A549 (cell line): Measurements from ENCODE around the gene SLC6A17. TPM values are rescaled to one million over a fixed set of nuclear protein-coding genes. Genes with fewer than 3 reads are reported as not detected.

ENCODE experiments used
- ATAC-seq, 2 experiments: fragments of 200-7000 bp in 1 of 2; fragments of >200 bp in 1 of 2; cut with Nextera tagmentation in 1 of 2; cut with Tn5 transposase in 1 of 2; 3 replicates each; pipeline versions ENCODE4 v1.8.0 to v1.9.1; 2018 to 2020; ENCODE audit warnings: mild to moderate bottlenecking in 1 of 2, moderate library complexity in 1 of 2
- CTCF ChIA-PET: fragments of 300-600 bp; sonication (Branson Sonifier 250); formaldehyde crosslinking; extraction: SDS; loops from one replicate; lab custom pipeline; 2021; ENCODE audit warnings: antibody characterized with exemption, inconsistent platforms; lab: Yijun Ruan, JAX
- POLR2A ChIA-PET: fragments of 350-600 bp; formaldehyde crosslinking; extraction: SDS; loops from one replicate; lab custom pipeline; 2021; ENCODE audit warnings: antibody characterized with exemption, inconsistent platforms; lab: Yijun Ruan, JAX
- DNase-seq, 2 experiments: peaks; one replicate each; pipeline versions ENCODE4 v3.0.0 to v3.0.0-alpha.2; 2011 to 2016; ENCODE audit warnings: low read depth in 1 of 2, low spot score in 1 of 2
- FAIRE-seq: peaks from 2 replicates; lab custom pipeline; 2011; peaks lifted over from hg19 to GRCh38; lab: Jason Lieb, UNC
- H3K27ac ChIP-seq, 2 experiments: fragments of >200 bp; sonication (Bioruptor Twin); formaldehyde crosslinking; 3 replicates each; pipeline ENCODE4 v1.5.1; 2016 to 2017
- H3K4me1 ChIP-seq: fragments of >200 bp; sonication (Bioruptor Twin); formaldehyde crosslinking; 3 replicates; pipeline ENCODE4 v1.6.1; 2016
- H3K4me2 ChIP-seq: fragments of >200 bp; sonication (Bioruptor Twin); formaldehyde crosslinking; 3 replicates; pipeline ENCODE4 v1.6.1; 2016
- H3K4me3 ChIP-seq: fragments of >200 bp; sonication (Bioruptor Twin); formaldehyde crosslinking; 3 replicates; pipeline ENCODE4 v1.5.1; 2016
- H3K9me3 ChIP-seq: fragments of >200 bp; sonication (Bioruptor Twin); formaldehyde crosslinking; 3 replicates; pipeline ENCODE4 v1.6.1; 2016
- CBX2 ChIP-seq: fragments of 200-600 bp; sonication (generic); IDR thresholded peaks from 2 replicates; pipeline ENCODE4 v1.6.1; 2016; ENCODE audit warnings: low read depth, mild to moderate bottlenecking, borderline replicate concordance
- CBX8 ChIP-seq: fragments of 200-600 bp; sonication (generic); IDR thresholded peaks from 2 replicates; pipeline ENCODE4 v1.6.1; 2016
- CHD4 ChIP-seq: fragments of 200-600 bp; sonication (generic); IDR thresholded peaks from 2 replicates; pipeline ENCODE4 v1.6.1; 2016; ENCODE audit warnings: antibody characterized with exemption, mild to moderate bottlenecking, borderline replicate concordance
- EHF ChIP-seq: fragments of 250-450 bp; sonication (Bioruptor Pico); IDR thresholded peaks from 2 replicates; pipeline ENCODE4 v1.5.0; 2020; ENCODE audit warnings: mild to moderate bottlenecking
- EP300 ChIP-seq, 2 experiments: fragments of >200 bp; sonication (Bioruptor Twin); formaldehyde crosslinking; IDR thresholded peaks; 2 replicates in 1 of 2; 3 replicates in 1 of 2; pipeline ENCODE4 v1.6.1; 2016 to 2017
- FOSL2 ChIP-seq, 2 experiments: fragments of 450-650 bp in 1 of 2; fragments of >200 bp in 1 of 2; sonication (Bioruptor Twin) in 1 of 2; formaldehyde crosslinking; IDR thresholded peaks; 2 replicates each; pipeline versions ENCODE4 v1.5.0 to v1.6.1; 2016 to 2020; ENCODE audit warnings: mild to moderate bottlenecking in 1 of 2, moderate library complexity in 1 of 2
- FOXS1 ChIP-seq: fragments of 250-450 bp; sonication (Bioruptor Pico); IDR thresholded peaks from 2 replicates; pipeline ENCODE4 v1.5.0; 2020; ENCODE audit warnings: mild to moderate bottlenecking, moderate library complexity
- HEYL ChIP-seq: fragments of 250-450 bp; sonication (Bioruptor Pico); IDR thresholded peaks from 2 replicates; pipeline ENCODE4 v1.8.0; 2021; ENCODE audit warnings: mild to moderate bottlenecking, moderate library complexity
- HOXA7 ChIP-seq: fragments of 250-450 bp; sonication (Bioruptor Pico); IDR thresholded peaks from 2 replicates; pipeline ENCODE4 v1.5.0; 2020; ENCODE audit warnings: mild to moderate bottlenecking, moderate library complexity
- HOXB13 ChIP-seq: fragments of 250-450 bp; sonication (Bioruptor Pico); IDR thresholded peaks from 2 replicates; pipeline ENCODE4 v1.5.0; 2020; ENCODE audit warnings: low read depth, mild to moderate bottlenecking, moderate library complexity
- JUNB ChIP-seq: fragments of >200 bp; sonication (Bioruptor Twin); formaldehyde crosslinking; IDR thresholded peaks from 2 replicates; pipeline ENCODE4 v1.6.1; 2016
- MYC ChIP-seq: IDR thresholded peaks from 2 replicates; pipeline ENCODE4 v1.6.1; 2012; ENCODE audit warnings: mild to moderate bottlenecking, inconsistent platforms, low read length, improper control_type of control experiment, borderline replicate concordance
- NR3C1 ChIP-seq: fragments of >200 bp; sonication (Bioruptor Twin); formaldehyde crosslinking; IDR thresholded peaks from 3 replicates; pipeline ENCODE4 v1.6.1; 2017
- POLR2A ChIP-seq: IDR thresholded peaks from 2 replicates; pipeline ENCODE4 v1.6.1; 2012; ENCODE audit warnings: mild to moderate bottlenecking, low read length
- ZC3H11A ChIP-seq: fragments of 450-650 bp; IDR thresholded peaks from 2 replicates; pipeline ENCODE4 v1.6.1; 2014; ENCODE audit warnings: antibody characterized with exemption, mild to moderate bottlenecking
- ZSCAN20 ChIP-seq: fragments of 250-450 bp; sonication (Bioruptor Pico); IDR thresholded peaks from 2 replicates; pipeline ENCODE4 v1.8.0; 2022; ENCODE audit warnings: mild to moderate bottlenecking, moderate library complexity
- WGBS: methylation state at CpG from one replicate; pipeline ENCODE4 v1.1.6; 2017; ENCODE audit errors: missing lambda C conversion rate; 5-methylcytosine and 5-hydroxymethylcytosine counted together
- polyA plus RNA-seq, 4 experiments: library from polyadenylated mRNA; depleted of rRNA in 3 of 4; stranded (reverse); fragments of >200 nt; fragmentation: RNase III in 1 of 4; extraction: RNeasy Plus Mini Kit Qiagen cat#74134 plus additional on column Dnase treatment in 1 of 4; gene quantifications; 2 replicates in 3 of 4; 3 replicates in 1 of 4; pipeline ENCODE4 v1.2.3, GENCODE V29; 2011 to 2017
- TF ChIP-seq, protein P1 (sequence below): fragments of >200 bp; sonication (Bioruptor Twin); formaldehyde crosslinking; IDR thresholded peaks from 3 replicates; pipeline ENCODE4 v1.5.1; 2016
- TF ChIP-seq, protein P2 (sequence below): fragments of 150-350 bp; IDR thresholded peaks from 2 replicates; pipeline ENCODE4 v1.6.1; 2014; ENCODE audit warnings: low read depth, mild to moderate bottlenecking, low read length
- TF ChIP-seq, protein P3 (sequence below): fragments of >200 bp; sonication (Bioruptor Twin); formaldehyde crosslinking; IDR thresholded peaks from 3 replicates; pipeline ENCODE4 v1.6.1; 2016
- TF ChIP-seq, protein P4 (sequence below): fragments of >200 bp; sonication (Bioruptor Twin); formaldehyde crosslinking; IDR thresholded peaks from 2 replicates; pipeline ENCODE4 v1.6.1; 2016

Gene SLC6A17
- polyA plus RNA-seq, 2 of the 4 experiments (the other 2 are of a cell fraction), result 0.56 to 2.2 TPM

DNA sequence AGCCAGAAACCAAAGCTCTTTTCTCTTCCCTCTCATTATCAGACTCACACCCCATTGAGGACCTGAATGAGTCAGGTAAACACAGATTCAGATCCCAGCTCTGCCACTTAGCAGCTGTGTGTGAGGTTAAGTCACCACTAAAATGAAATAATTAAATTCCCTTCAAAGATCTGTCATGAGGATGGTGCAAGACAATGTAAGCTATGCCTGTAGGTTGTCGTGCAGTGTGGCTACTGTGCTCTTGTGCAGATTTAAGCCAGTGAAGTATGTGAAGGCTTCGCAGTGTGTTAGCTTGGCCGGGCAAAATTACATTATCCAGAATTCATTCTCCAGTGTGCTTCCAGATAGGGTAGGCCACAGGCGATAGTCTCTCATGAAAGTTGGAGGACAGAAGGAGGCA lies 24.5 kb upstream of the SLC6A17 start:
- Histone ChIP-seq H3K9me3 (peaks cover 9% of the 10 kb centered on the region), H3K27ac (no peak overlapping the region), H3K4me2 (no peak overlapping the region), H3K4me1 (no peaks in the 10 kb centered on the region), H3K4me3 (no peak overlapping the region)
- DNase-seq, result no peak
- TF ChIP-seq HEYL (CRISPR knock-in tag) (no peak), EHF (CRISPR knock-in tag) (no peak)
- TF ChIP-seq, protein P1, sequence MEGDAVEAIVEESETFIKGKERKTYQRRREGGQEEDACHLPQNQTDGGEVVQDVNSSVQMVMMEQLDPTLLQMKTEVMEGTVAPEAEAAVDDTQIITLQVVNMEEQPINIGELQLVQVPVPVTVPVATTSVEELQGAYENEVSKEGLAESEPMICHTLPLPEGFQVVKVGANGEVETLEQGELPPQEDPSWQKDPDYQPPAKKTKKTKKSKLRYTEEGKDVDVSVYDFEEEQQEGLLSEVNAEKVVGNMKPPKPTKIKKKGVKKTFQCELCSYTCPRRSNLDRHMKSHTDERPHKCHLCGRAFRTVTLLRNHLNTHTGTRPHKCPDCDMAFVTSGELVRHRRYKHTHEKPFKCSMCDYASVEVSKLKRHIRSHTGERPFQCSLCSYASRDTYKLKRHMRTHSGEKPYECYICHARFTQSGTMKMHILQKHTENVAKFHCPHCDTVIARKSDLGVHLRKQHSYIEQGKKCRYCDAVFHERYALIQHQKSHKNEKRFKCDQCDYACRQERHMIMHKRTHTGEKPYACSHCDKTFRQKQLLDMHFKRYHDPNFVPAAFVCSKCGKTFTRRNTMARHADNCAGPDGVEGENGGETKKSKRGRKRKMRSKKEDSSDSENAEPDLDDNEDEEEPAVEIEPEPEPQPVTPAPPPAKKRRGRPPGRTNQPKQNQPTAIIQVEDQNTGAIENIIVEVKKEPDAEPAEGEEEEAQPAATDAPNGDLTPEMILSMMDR, result no peak
- POLR2A ChIA-PET, result no interaction called here
- CTCF ChIA-PET, result no interaction called here
- 64% methylated on average over 4 of the region's 4 CpGs for WGBS
- ATAC-seq, result no peak
- FAIRE-seq, result no peak

DNA sequence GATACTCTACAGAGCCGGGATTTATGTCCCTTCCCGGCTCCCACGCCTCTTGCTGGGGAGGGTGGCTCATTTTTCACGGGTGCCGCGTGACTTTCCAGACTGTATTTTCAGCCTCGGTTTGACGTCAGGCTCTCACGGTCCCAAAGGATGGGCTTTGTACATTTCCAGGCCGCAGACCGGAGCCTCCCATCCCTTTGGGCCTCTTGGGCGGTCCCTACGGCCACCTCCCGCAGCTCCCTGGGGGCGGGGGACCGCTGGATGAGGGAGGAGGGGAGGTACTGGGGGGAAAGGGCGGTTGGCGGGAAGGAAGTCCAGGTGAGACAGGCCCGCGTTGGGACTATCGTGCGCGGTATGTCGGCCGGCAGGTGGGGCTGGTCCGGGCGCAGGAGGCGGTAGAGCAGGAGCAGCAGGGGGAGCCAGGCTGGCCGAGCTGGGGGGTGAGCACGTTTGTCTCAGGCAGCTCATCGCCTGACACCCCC lies 20.1 kb upstream of the SLC6A17 start:
- Histone ChIP-seq H3K4me3 (no peak overlapping the region), H3K27ac (no peak overlapping the region), H3K9me3 (no peaks in the 10 kb centered on the region), H3K4me1 (no peaks in the 10 kb centered on the region), H3K4me2 (no peak overlapping the region)
- DNase-seq, result no peak
- no peak for FAIRE-seq
- TF ChIP-seq NR3C1, result no peak
- no peak for TF ChIP-seq EP300 (IDR thresholded peaks at IDR 0.05)
- no peak for TF ChIP-seq MYC
- TF ChIP-seq CBX2, result no peak
- TF ChIP-seq HOXA7 (CRISPR knock-in tag), result no peak
- TF ChIP-seq, protein P2, sequence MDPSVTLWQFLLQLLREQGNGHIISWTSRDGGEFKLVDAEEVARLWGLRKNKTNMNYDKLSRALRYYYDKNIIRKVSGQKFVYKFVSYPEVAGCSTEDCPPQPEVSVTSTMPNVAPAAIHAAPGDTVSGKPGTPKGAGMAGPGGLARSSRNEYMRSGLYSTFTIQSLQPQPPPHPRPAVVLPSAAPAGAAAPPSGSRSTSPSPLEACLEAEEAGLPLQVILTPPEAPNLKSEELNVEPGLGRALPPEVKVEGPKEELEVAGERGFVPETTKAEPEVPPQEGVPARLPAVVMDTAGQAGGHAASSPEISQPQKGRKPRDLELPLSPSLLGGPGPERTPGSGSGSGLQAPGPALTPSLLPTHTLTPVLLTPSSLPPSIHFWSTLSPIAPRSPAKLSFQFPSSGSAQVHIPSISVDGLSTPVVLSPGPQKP, result no peak
- TF ChIP-seq FOSL2 (IDR thresholded peaks at IDR 0.05), result no peak
- TF ChIP-seq FOSL2 (CRISPR knock-in tag; IDR thresholded peaks at IDR 0.05), result no peak
- no peak for TF ChIP-seq ZSCAN20
- TF ChIP-seq ZC3H11A, result no peak
- no peak for TF ChIP-seq POLR2A
- TF ChIP-seq, protein P3, sequence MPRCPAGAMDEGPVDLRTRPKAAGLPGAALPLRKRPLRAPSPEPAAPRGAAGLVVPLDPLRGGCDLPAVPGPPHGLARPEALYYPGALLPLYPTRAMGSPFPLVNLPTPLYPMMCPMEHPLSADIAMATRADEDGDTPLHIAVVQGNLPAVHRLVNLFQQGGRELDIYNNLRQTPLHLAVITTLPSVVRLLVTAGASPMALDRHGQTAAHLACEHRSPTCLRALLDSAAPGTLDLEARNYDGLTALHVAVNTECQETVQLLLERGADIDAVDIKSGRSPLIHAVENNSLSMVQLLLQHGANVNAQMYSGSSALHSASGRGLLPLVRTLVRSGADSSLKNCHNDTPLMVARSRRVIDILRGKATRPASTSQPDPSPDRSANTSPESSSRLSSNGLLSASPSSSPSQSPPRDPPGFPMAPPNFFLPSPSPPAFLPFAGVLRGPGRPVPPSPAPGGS, result no peak
- TF ChIP-seq FOXS1, result no peak
- TF ChIP-seq HOXB13 (CRISPR knock-in tag), result no peak
- no peak for ATAC-seq
- 53% methylated on average over 10 of the region's 31 CpGs for WGBS
- ChIA-PET CTCF (interaction anchor here (0.5 kb wide), 1 partner anchor 133 kb away, joined by 4 read pairs; no protein-coding TSS in a partner anchor), POLR2A (no interaction called here)

DNA sequence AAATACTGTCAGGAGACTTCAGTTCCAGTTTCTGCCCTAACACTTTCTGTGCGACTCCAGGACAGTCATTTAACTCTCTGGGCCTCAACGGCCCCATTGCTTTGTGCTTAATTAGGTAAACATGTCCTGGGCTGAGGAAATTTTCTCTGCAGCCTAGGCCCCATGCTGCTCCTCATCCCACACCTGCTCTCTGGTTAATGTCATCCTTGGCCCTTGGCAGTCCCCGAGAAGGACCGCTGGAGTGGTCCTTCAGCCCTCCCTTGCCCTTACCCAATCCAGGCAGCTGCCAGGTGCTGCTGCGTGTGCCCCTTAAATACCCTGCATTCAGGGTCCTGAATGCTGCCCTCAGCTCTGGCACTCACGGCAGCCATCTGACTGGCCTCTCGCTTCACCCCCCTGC lies 19.3 kb upstream of the SLC6A17 start:
- FAIRE-seq (no peak), ATAC-seq (no peak), DNase-seq (no peak)
- Histone ChIP-seq H3K27ac (no peak overlapping the region), H3K4me2 (no peak overlapping the region), H3K4me1 (no peaks in the 10 kb centered on the region), H3K4me3 (no peak overlapping the region), H3K9me3 (no peaks in the 10 kb centered on the region)
- TF ChIP-seq JUNB, result no peak
- TF ChIP-seq, protein P4, sequence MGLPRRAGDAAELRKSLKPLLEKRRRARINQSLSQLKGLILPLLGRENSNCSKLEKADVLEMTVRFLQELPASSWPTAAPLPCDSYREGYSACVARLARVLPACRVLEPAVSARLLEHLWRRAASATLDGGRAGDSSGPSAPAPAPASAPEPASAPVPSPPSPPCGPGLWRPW, result no peak
- TF ChIP-seq MYC, result no peak
- TF ChIP-seq ZSCAN20, result no peak
- TF ChIP-seq CBX8, result no peak
- TF ChIP-seq CHD4, result no peak
- no peak for TF ChIP-seq ZC3H11A
- TF ChIP-seq FOSL2 (IDR thresholded peaks at IDR 0.05), result no peak
- no peak for TF ChIP-seq FOSL2 (CRISPR knock-in tag; IDR thresholded peaks at IDR 0.05)
- 82% methylated on average over 7 of the region's 7 CpGs for WGBS
- POLR2A ChIA-PET, result no interaction called here
- CTCF ChIA-PET, result interaction anchor here (1.7 kb wide), 1 partner anchor 15 kb away, joined by 5 read pairs; no protein-coding TSS in a partner anchor
